Skeletal muscle satellite cell (primary cell): ENCODE data around the gene PCLO.

Experiments used
- H3K27me3 ChIP-seq: 2 replicates; pipeline ENCODE4 v1.7.0; 2013; ENCODE audit warnings: low read length; ENCODE audit not compliant: control insufficient read depth, insufficient read depth
- H3K36me3 ChIP-seq: 2 replicates; pipeline ENCODE4 v1.7.0; 2013; ENCODE audit warnings: mild to moderate bottlenecking, control low read depth, low read length; ENCODE audit not compliant: insufficient read depth
- H3K4me1 ChIP-seq: 2 replicates; pipeline ENCODE4 v1.7.0; 2013; ENCODE audit warnings: low read length; ENCODE audit not compliant: control insufficient read depth, insufficient read depth
- H3K4me2 ChIP-seq: 2 replicates; pipeline ENCODE4 v1.7.0; 2013; ENCODE audit warnings: mild to moderate bottlenecking, low read length
- H3K4me3 ChIP-seq: 2 replicates; pipeline ENCODE4 v1.7.0; 2013; ENCODE audit warnings: low read length
- H3K9ac ChIP-seq: 2 replicates; pipeline ENCODE4 v1.7.0; 2013; ENCODE audit warnings: mild to moderate bottlenecking, low read depth, low read length, moderate library complexity
- H3K9me3 ChIP-seq: replicated peaks from 2 replicates; pipeline ENCODE4 v1.7.0; 2013; ENCODE audit warnings: mild to moderate bottlenecking, control low read depth, low read length

Gene PCLO

DNA sequence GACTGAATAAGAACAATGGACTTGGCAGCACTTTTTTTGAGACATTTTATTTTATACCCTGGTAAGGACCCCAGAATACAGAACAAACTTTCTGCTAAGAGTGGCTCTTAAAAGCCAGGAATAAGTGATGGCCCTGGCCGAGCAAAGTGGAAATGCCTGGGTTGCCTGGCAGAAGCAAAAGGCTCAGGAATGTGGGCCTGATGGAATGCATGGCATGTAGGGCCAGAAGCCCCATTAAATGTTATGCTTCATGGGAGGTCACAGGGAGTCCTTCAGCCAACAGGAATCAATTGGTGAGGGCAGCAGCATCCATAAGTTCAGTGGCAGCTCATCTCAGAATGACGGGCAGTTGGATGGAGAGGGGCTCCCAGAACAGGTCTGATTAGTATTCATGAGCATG is 417.6 kb downstream of the PCLO start:
- no peaks in the 10 kb centered on the region for H3K36me3 ChIP-seq
- H3K4me2 ChIP-seq = no peak overlapping the region
- no peaks in the 10 kb centered on the region for H3K27me3 ChIP-seq
- no peak overlapping the region for H3K9ac ChIP-seq
- no peak overlapping the region for H3K4me3 ChIP-seq
- H3K4me1 ChIP-seq = no peaks in the 10 kb centered on the region
- H3K9me3 ChIP-seq = no peaks in the 10 kb centered on the region

DNA sequence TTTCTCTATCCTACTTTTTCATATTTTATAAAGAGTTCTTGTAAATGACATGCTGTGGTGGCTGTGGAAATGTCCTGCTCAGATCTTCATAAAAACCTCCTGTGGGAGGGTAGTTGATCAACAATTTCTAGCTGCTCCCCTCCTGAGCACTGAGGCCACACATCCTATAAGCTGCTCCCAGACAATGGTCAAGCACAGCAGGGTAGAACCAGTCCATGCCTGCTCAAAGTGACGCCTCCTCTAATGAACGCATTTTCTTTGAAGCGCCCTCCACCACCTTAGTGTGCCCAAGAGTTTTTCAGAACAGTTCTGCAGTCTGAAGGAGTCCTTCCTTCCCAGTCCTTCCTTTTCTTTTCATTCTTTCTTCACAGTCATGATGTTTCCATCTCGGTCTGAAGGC is 420.5 kb downstream of the PCLO start:
- Histone ChIP-seq H3K9me3 (no peaks in the 10 kb centered on the region), H3K27me3 (no peaks in the 10 kb centered on the region), H3K4me1 (no peaks in the 10 kb centered on the region), H3K36me3 (no peaks in the 10 kb centered on the region), H3K4me2 (no peak overlapping the region), H3K4me3 (no peak overlapping the region), H3K9ac (no peak overlapping the region)

DNA sequence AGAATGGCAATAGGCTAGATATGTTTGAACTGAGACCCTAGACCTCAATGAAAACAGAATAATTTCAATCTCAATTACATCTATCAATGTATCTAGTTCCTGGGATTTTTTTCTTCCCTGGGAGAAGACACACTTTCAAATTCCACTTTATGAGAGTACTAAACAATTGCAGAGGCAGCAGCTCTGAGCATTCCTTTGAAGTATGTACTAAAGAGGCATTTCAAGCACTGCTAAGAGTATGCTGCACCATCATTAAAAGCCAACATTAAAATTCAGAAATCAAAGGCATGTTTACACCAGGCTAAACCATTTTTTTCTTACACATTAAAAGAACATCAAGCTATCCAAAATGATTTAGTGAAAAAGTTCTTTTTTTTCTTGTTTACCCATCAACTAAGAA is 421.2 kb downstream of the PCLO start:
- Histone ChIP-seq H3K4me1 (no peaks in the 10 kb centered on the region), H3K4me3 (no peak overlapping the region), H3K36me3 (no peaks in the 10 kb centered on the region), H3K9ac (no peak overlapping the region), H3K9me3 (no peaks in the 10 kb centered on the region), H3K27me3 (no peaks in the 10 kb centered on the region), H3K4me2 (no peak overlapping the region)

DNA sequence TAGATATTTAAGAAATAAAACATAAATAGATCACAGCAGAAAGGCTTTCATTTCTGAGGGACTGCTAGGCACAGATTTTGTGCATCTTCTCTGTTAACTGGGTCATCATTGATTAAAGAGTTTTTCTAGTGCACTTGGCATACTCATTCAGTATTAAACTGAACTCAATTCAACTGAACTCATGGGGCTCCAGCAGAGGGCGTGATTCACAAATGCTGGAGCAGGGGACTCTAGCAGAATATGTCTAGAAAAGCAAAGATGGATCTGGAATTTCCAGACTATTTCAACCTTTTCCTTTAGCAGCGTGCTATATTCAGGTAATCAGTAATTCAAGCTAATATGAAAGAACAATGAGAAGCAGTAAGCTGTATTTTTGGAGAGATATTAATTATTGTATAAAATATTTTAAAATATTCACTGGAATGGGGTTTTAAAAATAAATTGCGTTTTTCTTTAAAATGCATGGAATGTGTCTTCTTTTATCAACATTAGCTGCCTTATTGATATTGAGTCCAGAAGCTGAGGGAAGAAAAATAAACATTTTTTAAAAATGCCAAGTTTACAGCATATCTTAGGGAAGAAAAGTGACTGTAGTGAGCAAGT is 422.3 kb downstream of the PCLO start:
- Histone ChIP-seq H3K27me3 (no peaks in the 10 kb centered on the region), H3K4me3 (no peak overlapping the region), H3K4me1 (no peaks in the 10 kb centered on the region), H3K9me3 (no peaks in the 10 kb centered on the region), H3K36me3 (no peaks in the 10 kb centered on the region), H3K4me2 (no peak overlapping the region), H3K9ac (no peak overlapping the region)

DNA sequence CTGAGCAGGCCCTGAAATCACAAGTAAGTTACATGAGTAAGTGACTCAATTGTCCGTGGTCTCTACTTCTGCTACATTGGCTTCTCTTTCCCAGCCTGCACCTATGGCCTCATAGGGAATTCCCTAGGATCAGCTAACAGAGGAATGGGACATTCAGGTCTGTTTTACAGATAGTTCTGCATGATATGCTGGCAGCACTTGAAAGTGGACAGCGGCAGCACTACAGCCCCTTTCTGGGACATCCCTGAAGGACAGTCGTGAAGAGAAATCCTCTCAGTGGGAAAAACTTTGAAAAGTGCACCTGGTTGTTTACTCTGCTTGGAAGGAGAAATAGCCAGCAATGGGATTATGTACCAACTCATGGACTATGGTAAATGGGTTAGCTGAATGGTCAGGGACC is 426.1 kb downstream of the PCLO start:
- Histone ChIP-seq H3K4me3 (no peak overlapping the region), H3K4me1 (no peaks in the 10 kb centered on the region), H3K9ac (no peak overlapping the region), H3K27me3 (no peaks in the 10 kb centered on the region), H3K36me3 (no peaks in the 10 kb centered on the region), H3K4me2 (no peak overlapping the region), H3K9me3 (no peaks in the 10 kb centered on the region)

DNA sequence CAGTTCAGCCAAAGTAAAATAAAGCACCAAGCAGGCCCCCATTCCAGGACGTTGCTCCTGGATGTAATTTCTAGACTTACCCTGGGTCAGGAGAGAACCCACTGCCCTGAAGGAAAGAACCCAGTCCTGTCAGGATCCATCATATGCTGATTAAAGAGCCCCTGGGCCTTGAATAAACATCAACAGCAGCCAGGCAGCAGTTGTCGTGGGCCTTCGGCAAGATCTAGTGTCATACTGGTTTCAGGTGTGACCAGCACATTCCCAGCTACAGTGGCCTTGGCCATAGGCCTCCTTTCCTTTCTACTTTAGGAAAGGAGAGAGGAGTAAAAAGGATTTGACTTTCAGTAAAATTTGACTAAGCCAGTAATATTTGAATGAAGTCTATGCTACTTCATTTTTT is 430.0 kb downstream of the PCLO start:
- H3K36me3 ChIP-seq = no peaks in the 10 kb centered on the region
- H3K27me3 ChIP-seq = no peaks in the 10 kb centered on the region
- no peak overlapping the region for H3K4me3 ChIP-seq
- H3K9ac ChIP-seq = no peak overlapping the region
- H3K4me1 ChIP-seq = no peaks in the 10 kb centered on the region
- no peaks in the 10 kb centered on the region for H3K9me3 ChIP-seq
- no peak overlapping the region for H3K4me2 ChIP-seq

DNA sequence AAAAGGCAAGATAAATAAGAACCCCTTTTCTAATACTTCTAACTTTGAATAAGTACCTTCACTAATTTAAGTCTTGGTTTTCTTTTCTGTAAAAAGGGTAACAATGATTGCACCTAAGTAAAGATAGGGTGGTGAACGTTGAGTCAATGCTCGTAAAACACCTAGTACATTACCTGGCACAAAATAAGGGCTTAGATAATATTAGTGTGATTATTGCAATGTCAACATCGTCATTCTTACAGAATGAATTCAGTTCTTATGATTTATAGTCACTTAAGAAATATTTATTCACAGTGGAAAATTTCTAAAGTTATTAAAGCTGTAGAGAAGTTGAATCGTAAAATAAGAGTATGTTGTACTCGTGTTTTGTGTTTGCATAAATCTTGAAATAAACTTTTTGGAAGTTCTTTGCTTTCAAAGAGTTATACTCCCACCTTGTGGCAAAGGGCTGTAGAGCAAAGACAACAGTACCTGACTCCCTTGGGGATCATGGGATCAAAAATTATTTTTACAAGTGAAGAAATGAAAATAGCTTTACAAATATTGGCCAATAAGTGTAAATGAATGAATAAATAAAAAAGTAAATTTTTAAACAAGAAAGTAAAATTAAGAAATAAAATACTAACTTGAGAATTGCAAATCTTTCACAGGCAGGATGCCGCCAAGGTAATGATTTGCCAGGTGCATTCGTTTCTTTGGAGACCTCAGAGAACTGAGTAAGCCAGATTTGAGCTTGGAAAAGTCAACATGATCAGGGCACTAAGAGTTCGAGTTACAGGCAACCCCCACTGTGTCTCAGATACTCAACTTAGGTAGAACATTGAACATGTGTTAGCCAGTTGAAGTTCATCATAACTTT is 433.3 kb downstream of the PCLO start:
- no peaks in the 10 kb centered on the region for H3K4me1 ChIP-seq
- H3K4me2 ChIP-seq = no peak overlapping the region
- no peak overlapping the region for H3K4me3 ChIP-seq
- H3K9ac ChIP-seq = no peak overlapping the region
- H3K27me3 ChIP-seq = no peaks in the 10 kb centered on the region
- no peaks in the 10 kb centered on the region for H3K9me3 ChIP-seq
- H3K36me3 ChIP-seq = no peaks in the 10 kb centered on the region

DNA sequence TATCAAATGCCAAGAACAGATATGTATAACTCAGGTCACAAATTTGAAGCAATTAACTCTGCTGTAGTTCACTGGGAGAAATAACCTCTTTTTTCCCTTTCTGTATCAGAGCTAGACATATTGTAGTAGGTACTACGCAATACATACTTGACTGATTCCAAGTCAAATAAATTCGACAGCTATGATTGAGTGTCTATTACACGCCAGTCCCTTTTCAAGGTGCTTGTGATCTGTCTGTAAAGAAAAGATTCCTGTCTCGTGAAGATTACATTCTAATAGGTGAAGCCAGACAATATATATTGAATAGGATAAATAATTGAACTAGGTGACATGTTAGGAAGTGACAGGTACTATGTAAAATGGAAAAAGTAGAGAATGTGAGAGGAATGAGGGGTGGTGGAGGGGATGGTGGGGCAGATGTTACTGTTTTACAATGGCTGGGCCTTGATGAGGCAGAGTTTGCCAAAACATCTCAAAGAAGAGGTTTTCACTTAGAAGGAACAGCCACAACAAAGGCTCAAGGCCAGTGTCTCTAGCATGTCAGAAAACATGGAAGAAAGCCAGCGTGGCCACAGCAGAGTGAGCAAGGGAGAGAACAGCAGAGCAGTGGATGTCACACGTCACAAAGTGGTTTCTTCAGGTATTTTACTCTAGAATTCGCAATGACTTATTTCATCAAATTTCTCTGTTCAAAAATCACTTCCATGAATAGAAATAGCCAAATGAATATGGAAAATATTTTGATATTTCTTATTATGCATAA is 436.5 kb downstream of the PCLO start:
- Histone ChIP-seq H3K4me1 (no peaks in the 10 kb centered on the region), H3K9me3 (no peaks in the 10 kb centered on the region), H3K9ac (no peak overlapping the region), H3K4me3 (no peak overlapping the region), H3K27me3 (peaks cover 5% of the 10 kb centered on the region), H3K36me3 (no peaks in the 10 kb centered on the region), H3K4me2 (no peak overlapping the region)

DNA sequence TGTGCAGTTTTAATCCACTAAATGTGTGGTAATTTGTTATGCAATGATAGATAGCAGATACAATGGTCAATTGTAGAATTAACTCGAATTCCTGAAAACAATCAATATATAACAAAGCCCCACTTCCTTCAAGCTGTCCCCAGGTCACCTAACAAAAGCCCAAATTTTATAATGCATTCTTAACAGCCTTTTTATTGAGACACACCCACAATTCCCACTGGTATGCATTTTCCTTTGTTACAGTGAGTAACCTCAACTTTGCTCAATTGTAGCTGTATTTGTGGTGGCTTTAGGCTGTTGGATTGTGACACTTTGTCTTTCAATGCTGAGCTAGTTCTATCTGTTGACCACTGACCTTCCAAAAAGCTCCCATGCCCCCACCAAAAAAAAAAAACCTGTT is 439.3 kb downstream of the PCLO start:
- Histone ChIP-seq H3K4me3 (no peak overlapping the region), H3K27me3 (peaks cover 5% of the 10 kb centered on the region), H3K36me3 (no peaks in the 10 kb centered on the region), H3K4me1 (no peaks in the 10 kb centered on the region), H3K4me2 (no peak overlapping the region), H3K9me3 (no peaks in the 10 kb centered on the region), H3K9ac (no peak overlapping the region)

DNA sequence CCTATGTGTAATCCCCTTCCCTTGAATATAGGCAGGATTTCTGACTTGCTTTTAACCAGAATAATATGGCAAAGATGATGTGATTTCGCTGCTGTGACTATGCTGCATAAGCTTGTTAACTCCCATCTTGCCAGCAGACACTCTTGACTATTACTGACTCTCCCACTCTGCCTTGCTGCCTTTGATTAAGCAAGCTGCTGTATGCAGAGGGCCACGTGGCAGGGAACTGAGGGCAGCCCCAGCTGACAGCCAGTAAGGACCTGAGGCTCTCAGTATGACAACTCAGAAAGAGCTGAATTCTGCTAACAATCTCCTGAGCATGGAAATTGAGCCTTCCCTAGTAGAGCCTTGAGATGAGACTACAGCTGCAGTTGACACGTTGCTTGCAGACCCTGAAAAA is 439.7 kb downstream of the PCLO start:
- H3K4me1 ChIP-seq = no peaks in the 10 kb centered on the region
- H3K9ac ChIP-seq = no peak overlapping the region
- no peaks in the 10 kb centered on the region for H3K9me3 ChIP-seq
- H3K4me2 ChIP-seq = no peak overlapping the region
- no peaks in the 10 kb centered on the region for H3K36me3 ChIP-seq
- H3K27me3 ChIP-seq = peaks cover 5% of the 10 kb centered on the region
- H3K4me3 ChIP-seq = no peak overlapping the region

DNA sequence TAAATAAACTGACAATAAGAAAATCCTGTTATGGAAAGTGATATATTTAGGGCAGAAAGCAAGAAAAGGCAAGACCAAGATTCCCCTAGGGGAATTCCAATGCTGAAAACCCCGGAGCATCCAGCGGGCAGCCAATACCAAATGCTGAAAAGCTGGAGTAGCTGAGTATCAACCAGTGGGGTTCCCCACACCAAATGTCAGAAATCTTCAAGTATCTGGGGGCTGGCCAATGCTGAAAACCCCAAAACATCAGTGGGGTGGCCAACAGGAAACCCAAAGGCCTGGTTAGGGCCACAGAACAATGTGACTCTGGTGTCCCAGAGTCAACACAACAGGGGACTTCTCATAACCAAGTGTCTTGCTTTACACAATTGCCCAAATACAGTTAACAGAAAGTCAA is 447.3 kb downstream of the PCLO start:
- Histone ChIP-seq H3K9me3 (no peaks in the 10 kb centered on the region), H3K27me3 (no peaks in the 10 kb centered on the region), H3K9ac (no peak overlapping the region), H3K4me1 (no peaks in the 10 kb centered on the region), H3K36me3 (no peaks in the 10 kb centered on the region), H3K4me2 (no peak overlapping the region), H3K4me3 (no peak overlapping the region)
